Loucy (cell line): ENCODE results near the gene MPG.

ENCODE experiments used
- EZH2phosphoT487 ChIP-seq: fragments of 200-600 bp; IDR thresholded peaks from 2 replicates; pipeline ENCODE4 v1.6.1; 2018; ENCODE audit warnings: antibody characterized with exemption, mild to moderate bottlenecking, moderate library complexity, borderline replicate concordance
- TF ChIP-seq, protein P1 (sequence below): fragments of 200-600 bp; sonication (generic); conservative IDR thresholded peaks from 2 replicates; pipeline ENCODE4 v1.5.1; 2014; ENCODE audit warnings: mild to moderate bottlenecking, antibody characterized with exemption, low read length

DNA sequence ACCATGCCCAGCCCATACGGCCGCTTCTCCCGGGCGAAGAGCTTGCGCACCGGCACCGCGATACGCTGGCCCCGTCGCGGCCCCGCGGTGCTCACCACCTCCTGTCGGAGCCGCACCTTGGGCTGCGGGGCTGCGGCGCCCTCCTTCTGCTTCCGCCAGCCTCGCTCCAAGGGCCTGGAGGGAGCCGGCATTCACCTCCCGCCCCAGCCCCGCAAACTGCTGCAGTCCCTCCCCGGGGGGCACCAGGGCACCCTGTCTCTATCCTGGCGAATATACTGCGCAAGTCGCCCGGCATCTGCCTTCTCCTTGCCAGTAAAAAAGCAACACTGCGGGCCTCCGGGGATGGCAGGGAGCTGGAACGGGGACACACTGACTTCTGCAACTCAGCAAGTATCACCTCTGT, 16.1 kb upstream of the MPG start:
- TF ChIP-seq, protein P1, sequence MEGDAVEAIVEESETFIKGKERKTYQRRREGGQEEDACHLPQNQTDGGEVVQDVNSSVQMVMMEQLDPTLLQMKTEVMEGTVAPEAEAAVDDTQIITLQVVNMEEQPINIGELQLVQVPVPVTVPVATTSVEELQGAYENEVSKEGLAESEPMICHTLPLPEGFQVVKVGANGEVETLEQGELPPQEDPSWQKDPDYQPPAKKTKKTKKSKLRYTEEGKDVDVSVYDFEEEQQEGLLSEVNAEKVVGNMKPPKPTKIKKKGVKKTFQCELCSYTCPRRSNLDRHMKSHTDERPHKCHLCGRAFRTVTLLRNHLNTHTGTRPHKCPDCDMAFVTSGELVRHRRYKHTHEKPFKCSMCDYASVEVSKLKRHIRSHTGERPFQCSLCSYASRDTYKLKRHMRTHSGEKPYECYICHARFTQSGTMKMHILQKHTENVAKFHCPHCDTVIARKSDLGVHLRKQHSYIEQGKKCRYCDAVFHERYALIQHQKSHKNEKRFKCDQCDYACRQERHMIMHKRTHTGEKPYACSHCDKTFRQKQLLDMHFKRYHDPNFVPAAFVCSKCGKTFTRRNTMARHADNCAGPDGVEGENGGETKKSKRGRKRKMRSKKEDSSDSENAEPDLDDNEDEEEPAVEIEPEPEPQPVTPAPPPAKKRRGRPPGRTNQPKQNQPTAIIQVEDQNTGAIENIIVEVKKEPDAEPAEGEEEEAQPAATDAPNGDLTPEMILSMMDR: no peak
- TF ChIP-seq EZH2phosphoT487: no peak
